Activated T-helper 9 cell treated with anti-CD3 and anti-CD28 coated beads, Interleukin-2, amount 50 U/mL, for 16 hours (primary cell): ENCODE data around the gene CDC20.

Experiments used
- DNase-seq: peaks from one replicate; pipeline ENCODE4 v3.0.0-alpha.2; 2020; ENCODE audit warnings: low read depth

CDC20 gene

GRCh38 chr1:43329995-43330751 is 28.6 kb upstream of the CDC20 start:
- DNase-seq: peak; percentile 32

GRCh38 chr1:43331688-43332087 is 27.1 kb upstream of the CDC20 start:
- no peak for DNase-seq

- no peak for DNase-seq
These were observed 24.2 kb upstream of the CDC20 start for GRCh38 chr1:43334453-43335205.

- DNase-seq: no peak
These were observed 21.2 kb upstream of the CDC20 start, which contains the start of gene MPL for GRCh38 chr1:43337588-43337987. MPL (plus strand) TSS chr1:43337818; CDS start chr1:43337849, 31 bp downstream.

GRCh38 chr1:43338001-43338400 is 20.8 kb upstream of the CDC20 start:
- DNase-seq: no peak

GRCh38 chr1:43339584-43340232 is 19.1 kb upstream of the CDC20 start:
- no peak for DNase-seq

- DNase-seq: no peak
These were observed 18.2 kb upstream of the CDC20 start for GRCh38 chr1:43340559-43340958.

GRCh38 chr1:43344267-43344850 is 14.4 kb upstream of the CDC20 start:
- no peak for DNase-seq

- no peak for DNase-seq
These were observed 13.7 kb upstream of the CDC20 start for GRCh38 chr1:43345120-43345519.

GRCh38 chr1:43346636-43347035 is 12.1 kb upstream of the CDC20 start:
- DNase-seq: no peak

GRCh38 chr1:43348343-43348808 is 10.4 kb upstream of the CDC20 start:
- DNase-seq: no peak

GRCh38 chr1:43348809-43349593 is 9.8 kb upstream of the CDC20 start:
- peak; percentile 38 for DNase-seq

GRCh38 chr1:43349594-43350306 is 9.0 kb upstream of the CDC20 start:
- DNase-seq: no peak

GRCh38 chr1:43350976-43351375 is 7.8 kb upstream of the CDC20 start:
- no peak for DNase-seq

- DNase-seq: no peak
These were observed 7.1 kb upstream of the CDC20 start for GRCh38 chr1:43351421-43352350.

GRCh38 chr1:43352351-43352705 is 6.5 kb upstream of the CDC20 start:
- DNase-seq: no peak

GRCh38 chr1:43352881-43353280 is 5.9 kb upstream of the CDC20 start:
- DNase-seq: no peak

- no peak for DNase-seq
These were observed 4.3 kb upstream of the CDC20 start for GRCh38 chr1:43354471-43354870.

GRCh38 chr1:43354936-43355335 is 3.8 kb upstream of the CDC20 start:
- no peak for DNase-seq

- no peak for DNase-seq
These were observed 1.5 kb upstream of the CDC20 start for GRCh38 chr1:43357251-43357650.
